Astrocyte of the cerebellum (primary cell): ENCODE results near the gene NT5DC2.

ENCODE experiments used
- DNase-seq: peaks from one replicate; pipeline ENCODE4 v3.0.0-alpha.2; 2011; ENCODE audit warnings: low read depth
- H3K4me3 ChIP-seq: 2 replicates; pipeline ENCODE4 v1.5.1; 2011; ENCODE audit warnings: mild to moderate bottlenecking, low read depth, low read length, moderate library complexity
- in situ Hi-C: cut with HindIII; loops from 2 replicates; pipeline ENCODE4 v1.10.0; 2017; ENCODE audit warnings: low sequenced_read_pairs
- TF ChIP-seq, protein P1 (sequence below): IDR thresholded peaks from 2 replicates; pipeline ENCODE4 v1.5.1; 2012; ENCODE audit warnings: low read length, low read depth, moderate library complexity, mild to moderate bottlenecking; ENCODE audit errors: missing control alignments

NT5DC2 gene

GRCh38 chr3:52481819-52482521, 51.7 kb downstream of the NT5DC2 start:
- DNase-seq: no peak
- in situ Hi-C loops: no loop called here
- H3K4me3 ChIP-seq: no peak overlapping the region
- TF ChIP-seq, protein P1, sequence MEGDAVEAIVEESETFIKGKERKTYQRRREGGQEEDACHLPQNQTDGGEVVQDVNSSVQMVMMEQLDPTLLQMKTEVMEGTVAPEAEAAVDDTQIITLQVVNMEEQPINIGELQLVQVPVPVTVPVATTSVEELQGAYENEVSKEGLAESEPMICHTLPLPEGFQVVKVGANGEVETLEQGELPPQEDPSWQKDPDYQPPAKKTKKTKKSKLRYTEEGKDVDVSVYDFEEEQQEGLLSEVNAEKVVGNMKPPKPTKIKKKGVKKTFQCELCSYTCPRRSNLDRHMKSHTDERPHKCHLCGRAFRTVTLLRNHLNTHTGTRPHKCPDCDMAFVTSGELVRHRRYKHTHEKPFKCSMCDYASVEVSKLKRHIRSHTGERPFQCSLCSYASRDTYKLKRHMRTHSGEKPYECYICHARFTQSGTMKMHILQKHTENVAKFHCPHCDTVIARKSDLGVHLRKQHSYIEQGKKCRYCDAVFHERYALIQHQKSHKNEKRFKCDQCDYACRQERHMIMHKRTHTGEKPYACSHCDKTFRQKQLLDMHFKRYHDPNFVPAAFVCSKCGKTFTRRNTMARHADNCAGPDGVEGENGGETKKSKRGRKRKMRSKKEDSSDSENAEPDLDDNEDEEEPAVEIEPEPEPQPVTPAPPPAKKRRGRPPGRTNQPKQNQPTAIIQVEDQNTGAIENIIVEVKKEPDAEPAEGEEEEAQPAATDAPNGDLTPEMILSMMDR: peak; percentile 34

- in situ Hi-C loops: no loop called here
- DNase-seq: no peak
- TF ChIP-seq, protein P1: no peak
- H3K4me3 ChIP-seq: no peak overlapping the region
Observed at GRCh38 chr3:52480768-52481715, 52.6 kb downstream of the NT5DC2 start.

DNA sequence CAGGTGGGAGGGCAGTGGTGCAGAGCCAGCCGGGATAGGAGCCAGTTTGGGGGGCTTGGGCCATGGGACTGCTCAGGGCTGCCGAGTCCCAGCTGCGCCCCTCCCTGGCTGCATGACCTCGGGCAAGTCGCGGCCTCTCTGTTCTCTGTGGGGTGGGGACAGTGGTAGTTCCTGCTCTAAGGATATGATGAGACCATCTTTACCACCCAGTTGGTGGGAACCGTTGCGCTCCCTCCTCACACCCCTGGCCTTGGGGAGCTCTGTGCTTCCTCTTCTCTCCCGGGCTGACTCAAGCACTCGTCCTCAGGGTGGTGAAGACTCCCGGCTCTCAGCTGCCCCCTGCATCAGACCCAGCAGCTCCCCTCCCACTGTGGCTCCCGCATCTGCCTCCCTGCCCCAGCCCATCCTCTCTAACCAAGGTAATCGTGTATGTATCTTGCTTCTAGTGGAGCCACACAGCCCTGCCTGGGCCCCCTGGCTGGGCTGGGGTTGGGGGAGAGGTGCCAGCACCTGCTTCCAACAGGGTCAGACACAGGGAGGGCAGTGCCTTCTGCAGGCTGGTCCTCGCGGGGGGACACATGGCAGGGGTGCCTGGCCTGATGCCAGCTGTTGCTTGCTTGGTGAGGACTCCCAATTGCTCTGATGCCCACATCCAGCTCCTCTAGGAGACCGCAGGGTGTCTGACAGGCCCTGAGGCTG, 53.6 kb downstream of the NT5DC2 start:
- TF ChIP-seq, protein P1: no peak
- DNase-seq: no peak
- no peak overlapping the region for H3K4me3 ChIP-seq
- in situ Hi-C loops: no loop called here

- no peak for DNase-seq
- in situ Hi-C loops: no loop called here
- H3K4me3 ChIP-seq: no peak overlapping the region
- TF ChIP-seq, protein P1: no peak
Observed at GRCh38 chr3:52479037-52479876, 54.4 kb downstream of the NT5DC2 start.

GRCh38 chr3:52477796-52478095, 55.9 kb downstream of the NT5DC2 start:
- in situ Hi-C loops: no loop called here
- H3K4me3 ChIP-seq: no peak overlapping the region
- TF ChIP-seq, protein P1: no peak
- no peak for DNase-seq
